22Rv1 (cell line): Measurements from ENCODE around the gene TMEM171.

Source experiments
- ZFX ChIP-seq: fragments of 450-650 bp; IDR thresholded peaks from 2 replicates; pipeline ENCODE4 v1.6.1; 2017; ENCODE audit warnings: antibody characterized with exemption, borderline replicate concordance
- TF ChIP-seq, protein P1 (sequence below): fragments of 450-650 bp; IDR thresholded peaks from 2 replicates; pipeline ENCODE4 v1.5.1; 2017; ENCODE audit warnings: mild to moderate bottlenecking

DNA sequence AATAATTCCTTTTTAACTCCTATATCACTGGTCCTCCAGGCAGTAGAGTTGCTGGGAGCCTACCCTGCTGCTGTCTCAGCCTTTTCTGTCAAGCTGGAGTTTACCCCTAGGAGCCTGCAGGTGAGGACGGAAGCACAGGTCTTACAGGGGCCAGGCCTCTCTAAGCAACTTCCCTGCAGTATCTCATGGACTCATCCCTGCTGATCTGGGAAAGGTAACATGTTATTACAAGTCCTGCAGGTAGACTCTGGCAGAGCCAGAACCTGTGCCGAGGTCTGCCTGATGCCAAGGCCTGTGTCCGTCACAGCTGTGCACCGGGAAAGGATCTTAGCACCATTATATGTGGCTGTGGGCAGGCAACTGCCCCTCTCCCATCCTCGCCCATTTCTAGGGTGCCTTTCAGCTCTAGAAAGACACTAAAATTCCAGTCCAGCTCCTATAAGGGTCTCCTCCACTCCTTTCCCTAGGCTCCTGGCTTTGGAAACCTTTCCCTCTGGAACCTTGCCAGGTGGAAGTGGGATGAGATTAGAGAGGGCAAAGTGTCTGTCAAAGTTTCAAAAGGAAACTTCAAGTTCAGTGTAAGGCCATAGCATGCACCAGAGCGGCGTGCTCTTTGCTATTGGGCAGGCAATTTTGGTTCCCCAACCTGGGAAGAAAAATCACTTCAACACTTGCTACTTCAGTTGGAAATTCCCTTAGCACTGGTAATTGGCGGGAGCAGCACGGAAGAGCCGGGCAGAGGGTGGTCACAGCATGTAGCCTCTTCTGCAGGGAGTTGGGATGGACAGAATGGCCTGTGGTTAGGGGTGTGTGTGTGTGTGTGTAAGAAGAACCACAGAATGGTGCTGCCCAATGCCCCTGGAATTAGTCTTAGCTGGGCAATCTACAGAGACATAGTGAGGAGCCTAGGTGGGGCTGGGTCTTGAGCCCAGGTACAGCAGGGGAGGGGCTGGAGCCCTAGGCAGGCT, 17.5 kb downstream of the TMEM171 start:
- TF ChIP-seq, protein P1, sequence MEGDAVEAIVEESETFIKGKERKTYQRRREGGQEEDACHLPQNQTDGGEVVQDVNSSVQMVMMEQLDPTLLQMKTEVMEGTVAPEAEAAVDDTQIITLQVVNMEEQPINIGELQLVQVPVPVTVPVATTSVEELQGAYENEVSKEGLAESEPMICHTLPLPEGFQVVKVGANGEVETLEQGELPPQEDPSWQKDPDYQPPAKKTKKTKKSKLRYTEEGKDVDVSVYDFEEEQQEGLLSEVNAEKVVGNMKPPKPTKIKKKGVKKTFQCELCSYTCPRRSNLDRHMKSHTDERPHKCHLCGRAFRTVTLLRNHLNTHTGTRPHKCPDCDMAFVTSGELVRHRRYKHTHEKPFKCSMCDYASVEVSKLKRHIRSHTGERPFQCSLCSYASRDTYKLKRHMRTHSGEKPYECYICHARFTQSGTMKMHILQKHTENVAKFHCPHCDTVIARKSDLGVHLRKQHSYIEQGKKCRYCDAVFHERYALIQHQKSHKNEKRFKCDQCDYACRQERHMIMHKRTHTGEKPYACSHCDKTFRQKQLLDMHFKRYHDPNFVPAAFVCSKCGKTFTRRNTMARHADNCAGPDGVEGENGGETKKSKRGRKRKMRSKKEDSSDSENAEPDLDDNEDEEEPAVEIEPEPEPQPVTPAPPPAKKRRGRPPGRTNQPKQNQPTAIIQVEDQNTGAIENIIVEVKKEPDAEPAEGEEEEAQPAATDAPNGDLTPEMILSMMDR, result no peak
- TF ChIP-seq ZFX, result no peak
